Adrenal gland (tissue), 12 donors: Measurements from ENCODE around the gene NR2C2AP. TPM values are rescaled to one million over a fixed set of nuclear protein-coding genes. Genes with fewer than 3 reads are reported as not detected.
"Not testable (repeated sequence)": the region's sequence is repeated elsewhere in the genome, so short reads cannot be mapped to it uniquely, and the experiment has no call there.

Source experiments
- DNase-seq, 7 donors: peaks; one replicate each; pipeline ENCODE4 v3.0.0-alpha.2; 2019 to 2020
- H3K27ac ChIP-seq, 5 donors: fragments of 200-600 bp; sonication (generic) in 4 of 5; 1 replicate in 3 of 5; 2 replicates in 2 of 5; pipeline versions ENCODE4 v1.5.1 to v1.8.0; 2016 to 2020; ENCODE audit warnings: mild to moderate bottlenecking in 1 of 5
- H3K27me3 ChIP-seq: fragments of 200-600 bp; 2 replicates; pipeline ENCODE4 v1.8.0; 2021
- H3K36me3 ChIP-seq, 2 donors: fragments of 200-600 bp; replicated peaks in 1 of 2; 1 replicate in 1 of 2; 2 replicates in 1 of 2; pipeline versions ENCODE4 v1.5.1 to v1.8.0; 2018 to 2022
- H3K4me1 ChIP-seq, 2 donors: fragments of 200-600 bp; replicated peaks in 1 of 2; 1 replicate in 1 of 2; 2 replicates in 1 of 2; pipeline versions ENCODE4 v1.5.1 to v1.8.0; 2018 to 2021
- H3K4me3 ChIP-seq, 4 donors: fragments of 200-600 bp; sonication (generic) in 3 of 4; one replicate each; pipeline ENCODE4 v1.5.1; 2016 to 2018
- H3K9me3 ChIP-seq, 3 donors: fragments of 200-600 bp; sonication (generic) in 1 of 3; replicated peaks in 1 of 3; 1 replicate in 2 of 3; 2 replicates in 1 of 3; pipeline versions ENCODE4 v1.5.1 to v1.8.0; 2016 to 2021
- POLR2A ChIP-seq, 2 donors: fragments of 450-650 bp; IDR thresholded peaks; one replicate each; pipeline ENCODE4 v1.6.1; 2017; ENCODE audit warnings: antibody characterized with exemption in 2 of 2, mild to moderate bottlenecking in 2 of 2, moderate library complexity in 1 of 2
- WGBS, 4 donors: extraction: QIAGEN DNeasy Blood & Tissue Kit in 2 of 4; methylation state at CpG; one replicate each; pipeline versions ENCODE4 v1.1.5 to v1.1.7; 2013 to 2017; 5-methylcytosine and 5-hydroxymethylcytosine counted together
- intact Hi-C, 2 donors: fragments of 100-400 bp; cut with DNase I; formaldehyde crosslinking; loops; one replicate each; pipeline versions ENCODE4 v1.14.1 to v1.15.0; 2022 to 2023
- polyA plus RNA-seq, 3 donors: library from polyadenylated mRNA; stranded (reverse); fragments of 200-250 nt in 2 of 3; fragments of 350-450 nt in 1 of 3; fragmentation: Illumina TruSeq in 1 of 3; extraction: RNeasy Lipid Tissue Mini Kit (QIAGEN cat#74804) in 1 of 3; gene quantifications; one replicate each; pipeline ENCODE4 v1.2.3, GENCODE V29; 2013 to 2014
- total RNA-seq, 9 donors: library from RNA; depleted of rRNA in 4 of 9; stranded (reverse); fragments of >200 nt in 4 of 9; fragments of 120-200 nt in 1 of 9; fragmentation: NEBNext Ultra II Directional in 1 of 9; extraction: Animal tissue kit (Norgen Biotek cat#: 25700) in 1 of 9; gene quantifications; one replicate each; pipeline versions ENCODE4 v1.1.0 to v1.2.4, GENCODE V29; 2013 to 2023
- TF ChIP-seq, protein P1 (sequence below), 6 experiments: fragments of 450-650 bp in 4 of 6; fragments of 200-600 bp in 2 of 6; sonication (generic) in 1 of 6; IDR thresholded peaks; 1 replicate in 5 of 6; 2 replicates in 1 of 6; pipeline versions ENCODE4 v1.5.1 to v1.8.0; 2016 to 2021; ENCODE audit warnings: antibody characterized with exemption in 6 of 6, mild to moderate bottlenecking in 2 of 6, moderate library complexity in 1 of 6
- donor health status: healthy with polysubstance abuse.
- donor health status: Bipolar disorder and iron deficiency.
- donor health status: DM: yes; HTN: yes; CAD: no.
- donor health status: DM: no; HTN: no; CAD: no.
- donor health status: DM: no; HTN: no; CAD: no.
- donor health status: DM: yes; HTN: yes; CAD: no.

The NR2C2AP gene
- total and polyA plus RNA-seq, 12 donors = 4.0 to 21.6 (median 12.3) TPM

DNA sequence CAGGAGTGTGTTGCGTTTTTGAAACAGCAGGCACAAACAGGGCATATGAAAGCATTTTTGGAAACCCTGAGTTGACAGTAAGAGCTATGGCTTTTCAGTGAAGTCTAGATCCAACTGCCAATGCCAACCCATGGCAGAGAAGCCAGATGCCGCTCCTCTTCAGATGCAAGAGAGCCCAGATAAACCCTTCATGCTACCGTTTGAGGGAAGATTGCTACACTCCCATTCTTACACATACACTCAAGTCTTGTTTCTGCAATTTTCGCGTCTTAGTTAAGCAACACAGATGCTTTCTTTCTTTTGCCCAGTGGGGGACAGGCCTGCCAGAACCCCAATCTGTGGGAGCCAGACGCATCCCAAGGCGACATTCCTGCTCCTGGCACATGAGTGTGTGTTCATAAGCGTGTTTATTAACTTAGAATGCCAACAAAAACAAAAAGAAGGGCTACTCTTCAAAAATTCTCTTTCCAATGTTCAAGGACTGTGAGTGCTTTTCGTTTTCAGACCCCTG lies 21.7 kb downstream of the NR2C2AP start:
- no peaks in the 10 kb centered on the region for H3K27me3 ChIP-seq
- no peak for DNase-seq
- H3K36me3 ChIP-seq = no peaks in the 10 kb centered on the region
- TF ChIP-seq POLR2A (IDR thresholded peaks at IDR 0.05) = no peak
- TF ChIP-seq, protein P1, sequence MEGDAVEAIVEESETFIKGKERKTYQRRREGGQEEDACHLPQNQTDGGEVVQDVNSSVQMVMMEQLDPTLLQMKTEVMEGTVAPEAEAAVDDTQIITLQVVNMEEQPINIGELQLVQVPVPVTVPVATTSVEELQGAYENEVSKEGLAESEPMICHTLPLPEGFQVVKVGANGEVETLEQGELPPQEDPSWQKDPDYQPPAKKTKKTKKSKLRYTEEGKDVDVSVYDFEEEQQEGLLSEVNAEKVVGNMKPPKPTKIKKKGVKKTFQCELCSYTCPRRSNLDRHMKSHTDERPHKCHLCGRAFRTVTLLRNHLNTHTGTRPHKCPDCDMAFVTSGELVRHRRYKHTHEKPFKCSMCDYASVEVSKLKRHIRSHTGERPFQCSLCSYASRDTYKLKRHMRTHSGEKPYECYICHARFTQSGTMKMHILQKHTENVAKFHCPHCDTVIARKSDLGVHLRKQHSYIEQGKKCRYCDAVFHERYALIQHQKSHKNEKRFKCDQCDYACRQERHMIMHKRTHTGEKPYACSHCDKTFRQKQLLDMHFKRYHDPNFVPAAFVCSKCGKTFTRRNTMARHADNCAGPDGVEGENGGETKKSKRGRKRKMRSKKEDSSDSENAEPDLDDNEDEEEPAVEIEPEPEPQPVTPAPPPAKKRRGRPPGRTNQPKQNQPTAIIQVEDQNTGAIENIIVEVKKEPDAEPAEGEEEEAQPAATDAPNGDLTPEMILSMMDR (IDR thresholded peaks at IDR 0.05) = no peak
- 81 to 93% (median 86%) methylated on average over 9 of the region's 9 CpGs for WGBS, 4 donors
- peaks cover 0 to 4% (median 0%) of the 10 kb centered on the region in 3 donors for H3K9me3 ChIP-seq
- H3K4me1 ChIP-seq = no peaks in the 10 kb centered on the region
- intact Hi-C loops = no loop called here
- no peak overlapping the region for H3K4me3 ChIP-seq
- H3K27ac ChIP-seq = no peak overlapping the region

DNA sequence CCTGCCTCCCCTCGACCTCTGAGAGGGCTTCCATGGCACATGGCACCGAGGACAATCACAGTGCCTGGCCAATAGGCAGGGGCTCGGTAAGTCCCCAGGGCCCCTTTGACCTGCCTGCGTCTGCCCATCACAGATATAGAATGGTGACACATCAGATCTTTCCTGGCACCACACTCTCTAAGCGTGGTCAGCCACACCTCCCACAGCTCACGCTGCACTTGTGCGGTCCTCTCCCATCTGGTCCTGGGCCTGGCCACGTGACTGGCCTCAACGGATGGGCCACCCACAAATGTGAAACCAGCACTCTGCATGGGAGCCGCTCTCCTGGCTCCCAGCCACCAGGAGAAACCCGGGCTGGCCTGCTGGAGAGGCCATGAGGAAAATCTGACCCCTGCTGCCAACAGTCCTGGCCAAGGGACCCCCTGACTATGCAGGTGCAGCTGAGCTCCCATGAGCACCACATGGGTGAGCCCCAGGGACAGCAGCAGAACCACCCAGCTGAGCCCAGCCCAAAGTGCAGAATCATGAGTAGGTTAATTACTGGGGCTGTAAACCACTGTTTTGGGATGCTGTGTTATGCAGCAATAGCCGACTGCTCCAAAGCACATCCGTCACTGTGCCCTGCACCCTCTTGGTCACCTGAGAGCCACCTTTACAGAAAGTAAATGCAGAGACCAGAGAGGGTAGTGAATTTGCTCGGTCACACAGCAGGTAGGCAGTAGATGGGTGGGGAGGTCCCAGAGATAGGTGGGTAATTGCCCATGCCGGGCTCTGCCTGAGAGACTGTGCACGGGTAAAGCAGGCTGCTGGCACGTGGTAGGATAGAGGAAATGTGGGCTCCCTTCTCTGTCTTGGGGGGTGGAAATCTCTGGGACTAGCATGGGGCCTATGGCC lies 23.4 kb downstream of the NR2C2AP start:
- intact Hi-C loops = no loop called here
- Histone ChIP-seq H3K4me1 (no peaks in the 10 kb centered on the region), H3K9me3 (peaks cover 0 to 4% (median 0%) of the 10 kb centered on the region in 3 donors), H3K4me3 (no peak overlapping the region), H3K27me3 (no peaks in the 10 kb centered on the region), H3K27ac (no peak overlapping the region), H3K36me3 (no peaks in the 10 kb centered on the region)
- TF ChIP-seq, protein P1 (IDR thresholded peaks at IDR 0.05) = no peak
- TF ChIP-seq POLR2A (IDR thresholded peaks at IDR 0.05) = no peak
- no peak for DNase-seq
- 91 to 94% (median 91%) methylated on average over 9 to 17 of the region's 17 CpGs for WGBS, 4 donors

DNA sequence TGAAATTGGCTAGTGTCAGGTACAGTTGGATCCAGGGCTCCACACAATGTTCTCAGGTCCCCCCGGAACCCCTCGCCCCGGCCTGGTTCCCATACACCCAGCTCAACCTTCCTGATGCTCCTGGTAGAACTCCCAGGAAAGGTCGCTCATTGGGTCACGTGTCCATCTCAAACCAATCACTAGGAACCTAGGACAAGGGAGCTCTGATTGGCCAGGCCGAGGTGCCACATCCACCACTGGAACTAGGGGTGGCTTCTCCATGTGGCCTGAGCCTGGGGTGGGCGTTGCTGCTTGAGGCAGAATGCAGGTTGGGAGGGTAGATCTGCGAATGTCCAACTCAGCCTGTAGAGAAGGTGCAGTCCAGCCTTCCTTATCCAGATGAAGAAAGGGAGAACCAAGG lies 26.3 kb downstream of the NR2C2AP start:
- no peak for DNase-seq
- H3K36me3 ChIP-seq = no peaks in the 10 kb centered on the region
- no peaks in the 10 kb centered on the region for H3K27me3 ChIP-seq
- H3K9me3 ChIP-seq = peaks cover 0 to 4% (median 0%) of the 10 kb centered on the region in 3 donors
- H3K27ac ChIP-seq = no peak overlapping the region
- H3K4me3 ChIP-seq = no peak overlapping the region
- intact Hi-C loops = no loop called here
- no peaks in the 10 kb centered on the region for H3K4me1 ChIP-seq
- 83 to 92% (median 88%) methylated on average over 5 to 8 of the region's 8 CpGs for WGBS, 4 donors
- TF ChIP-seq, protein P1 (IDR thresholded peaks at IDR 0.05) = no peak
- TF ChIP-seq POLR2A (IDR thresholded peaks at IDR 0.05) = no peak

DNA sequence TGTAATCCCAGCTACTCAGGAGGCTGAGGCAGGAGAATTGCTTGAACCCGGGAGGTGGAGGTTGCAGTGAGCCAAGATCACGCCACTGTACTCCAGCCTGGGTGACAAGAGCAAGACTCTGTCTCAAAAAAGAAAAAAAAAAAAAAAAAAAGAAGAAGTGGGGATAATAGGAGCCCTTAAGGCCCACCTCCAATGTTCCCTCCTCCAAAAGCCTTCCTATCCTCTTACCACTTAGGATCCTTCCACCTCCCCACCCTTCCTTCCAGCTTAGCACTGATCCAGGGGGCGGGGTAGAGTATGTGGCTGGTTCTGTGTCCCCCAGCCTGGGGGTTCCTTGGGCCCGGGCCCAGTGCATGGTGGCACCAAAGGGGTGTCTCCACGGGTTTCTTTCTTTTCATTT lies 30.0 kb downstream of the NR2C2AP start:
- H3K36me3 ChIP-seq, H3K27ac ChIP-seq, DNase-seq, H3K27me3 ChIP-seq, intact Hi-C loops, H3K9me3 ChIP-seq, H3K4me3 ChIP-seq: not testable (repeated sequence)
- H3K4me1 ChIP-seq = peaks cover 3 to 10% of the 10 kb centered on the region in 2 donors
- 83 to 93% (median 84%) methylated on average over 5 of the region's 5 CpGs for WGBS, 4 donors
